ENCODE measurements around the gene ZNF225.

The ZNF225 gene

GRCh38 chr19:44164673-44165512 is 51.7 kb downstream of the ZNF225 start, which contains the start of gene ZNF226 (continued):
- peak; percentile 99 for TF ChIP-seq ZNF335 (tag by site-specific recombination; conservative IDR thresholded peaks at IDR 0.05)
- peak; percentile 99 for TF ChIP-seq ZBTB11 (tag by site-specific recombination; conservative IDR thresholded peaks at IDR 0.05; ENCODE audit: low read depth)
- TF ChIP-seq SP7 (tag by site-specific recombination; IDR thresholded peaks at IDR 0.05) = peak; percentile 88
- TF ChIP-seq ZNF112 (tag by site-specific recombination; IDR thresholded peaks at IDR 0.05) = no peak
- no peak for TF ChIP-seq ZNF707 (tag by site-specific recombination; IDR thresholded peaks at IDR 0.05)
- no peak for TF ChIP-seq ZNF521 (tag by site-specific recombination; IDR thresholded peaks at IDR 0.05)
- no peak for TF ChIP-seq ZNF221 (tag by site-specific recombination; IDR thresholded peaks at IDR 0.05; ENCODE audit: borderline replicate concordance)
- no peak for TF ChIP-seq GLIS2 (tag by site-specific recombination; IDR thresholded peaks at IDR 0.05)
- TF ChIP-seq PRDM6 (tag by site-specific recombination; IDR thresholded peaks at IDR 0.05) = no peak
- TF ChIP-seq ZNF155 (tag by site-specific recombination; IDR thresholded peaks at IDR 0.05) = no peak
- TF ChIP-seq ZNF660 (tag by site-specific recombination; IDR thresholded peaks at IDR 0.05) = peak; percentile 97
- TF ChIP-seq ZNF791 (tag by site-specific recombination; IDR thresholded peaks at IDR 0.05) = no peak
- peak; percentile 97 for TF ChIP-seq ZNF2 (tag by site-specific recombination; IDR thresholded peaks at IDR 0.05)
- 0 out of 2 replicates have a peak, but pooled peaks have one; percentile 70 for TF ChIP-seq ZNF169 (tag by site-specific recombination; IDR thresholded peaks at IDR 0.05)
- no peak for TF ChIP-seq ATF2 (tag by site-specific recombination; IDR thresholded peaks at IDR 0.05; ENCODE audit: low read depth)
- no peak; the same call in 1 of the 2 replicates for TF ChIP-seq ZNF148 (tag by site-specific recombination; IDR thresholded peaks at IDR 0.05; ENCODE audit: borderline replicate concordance)
- no peak for TF ChIP-seq ZNF549 (tag by site-specific recombination; IDR thresholded peaks at IDR 0.05)
- TF ChIP-seq MYNN (tag by site-specific recombination; IDR thresholded peaks at IDR 0.05; ENCODE audit: borderline replicate concordance) = no peak
- TF ChIP-seq ZNF223 (tag by site-specific recombination; IDR thresholded peaks at IDR 0.05) = no peak
- no peak for TF ChIP-seq GLI2 (tag by site-specific recombination; IDR thresholded peaks at IDR 0.05; ENCODE audit: borderline replicate concordance, low read depth)
- TF ChIP-seq ZFP3 (tag by site-specific recombination; IDR thresholded peaks at IDR 0.05; ENCODE audit: low read depth) = no peak
- peak; percentile 81; the same call in 1 of the 2 replicates for TF ChIP-seq OSR2 (tag by site-specific recombination; IDR thresholded peaks at IDR 0.05)
- TF ChIP-seq BCL11A (tag by site-specific recombination; IDR thresholded peaks at IDR 0.05; ENCODE audit: low read depth) = no peak
- TF ChIP-seq ZNF366 (tag by site-specific recombination; conservative IDR thresholded peaks at IDR 0.05) = peak; percentile 85
- peak; percentile 72 for TF ChIP-seq ZNF24 (tag by site-specific recombination; IDR thresholded peaks at IDR 0.05)
- TF ChIP-seq ZNF175 (tag by site-specific recombination; IDR thresholded peaks at IDR 0.05) = no peak
- no peak for TF ChIP-seq ZNF354C (tag by site-specific recombination; IDR thresholded peaks at IDR 0.05; ENCODE audit: borderline replicate concordance, low read depth)
- no peak for TF ChIP-seq ZNF202 (tag by site-specific recombination; IDR thresholded peaks at IDR 0.05; ENCODE audit: borderline replicate concordance)
- peak; percentile 90 for TF ChIP-seq ZNF394 (tag by site-specific recombination; IDR thresholded peaks at IDR 0.05; ENCODE audit: borderline replicate concordance)

All from HEK293 (cell line).